Measurements from ENCODE around the gene DPPA2.
"Not testable (repeated sequence)": the region's sequence is repeated elsewhere in the genome, so short reads cannot be mapped to it uniquely, and the experiment has no call there.

DPPA2 gene, protein sequence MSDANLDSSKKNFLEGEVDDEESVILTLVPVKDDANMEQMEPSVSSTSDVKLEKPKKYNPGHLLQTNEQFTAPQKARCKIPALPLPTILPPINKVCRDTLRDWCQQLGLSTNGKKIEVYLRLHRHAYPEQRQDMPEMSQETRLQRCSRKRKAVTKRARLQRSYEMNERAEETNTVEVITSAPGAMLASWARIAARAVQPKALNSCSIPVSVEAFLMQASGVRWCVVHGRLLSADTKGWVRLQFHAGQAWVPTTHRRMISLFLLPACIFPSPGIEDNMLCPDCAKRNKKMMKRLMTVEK

DNA sequence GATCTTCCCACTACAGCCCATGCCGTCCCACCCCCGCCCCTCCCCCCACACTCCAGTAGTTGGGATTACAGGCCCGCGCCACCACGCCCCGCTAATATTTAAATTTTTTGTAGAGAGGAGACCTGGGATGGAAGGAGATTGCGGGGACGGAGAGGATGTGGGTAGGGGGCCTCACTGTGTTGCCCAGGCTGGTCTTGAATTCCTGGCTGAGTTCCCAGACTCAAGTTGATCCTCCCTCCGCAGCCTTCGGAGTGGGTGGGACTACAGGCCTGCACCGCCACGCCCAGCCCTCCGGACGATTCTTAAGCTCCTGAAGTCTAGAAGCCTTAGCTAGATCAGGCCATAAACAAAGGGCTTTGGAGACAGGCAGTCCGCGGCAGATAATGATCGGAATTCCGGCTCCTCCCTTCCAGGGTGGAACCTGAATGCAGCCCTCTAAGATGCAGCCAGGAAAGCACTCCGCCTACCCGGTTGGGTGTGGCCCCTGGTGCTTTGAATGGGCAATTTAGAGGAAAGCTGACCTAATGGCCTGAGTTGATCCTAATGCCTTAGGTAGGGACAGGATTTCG lies at the start of gene DPPA2:
TSS of gene DPPA2 (minus strand) at position 356 of the 569 bp plus-strand sequence. CDS start 1,975 bp downstream, outside the sequence.
- no peak for DNase-seq (ENCODE audit: extremely low read depth in 1 of 2, low read depth in 1 of 2)

DNA sequence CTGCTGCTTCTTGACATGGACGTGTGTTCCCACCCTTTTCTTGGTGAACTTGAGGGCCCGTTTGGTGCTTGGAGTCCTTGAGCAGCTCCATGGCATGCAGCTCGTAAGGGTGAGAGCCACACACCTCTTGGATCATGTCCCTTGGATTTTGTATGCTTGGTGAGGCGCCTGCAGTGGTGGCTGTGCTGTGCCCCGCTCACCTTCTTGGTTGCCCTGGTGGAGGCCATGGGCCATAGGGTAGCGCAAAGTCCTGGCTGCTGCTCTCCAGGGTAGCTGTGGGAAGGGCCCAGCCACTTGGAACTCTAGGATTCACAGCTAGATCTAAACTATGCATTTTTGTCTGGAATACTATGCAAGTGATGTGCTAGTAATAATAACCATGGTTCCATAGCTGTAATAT lies 47.8 kb upstream of the DPPA2 start:
- no peak for DNase-seq (ENCODE audit: extremely low read depth in 1 of 2, low read depth in 1 of 2)

DNA sequence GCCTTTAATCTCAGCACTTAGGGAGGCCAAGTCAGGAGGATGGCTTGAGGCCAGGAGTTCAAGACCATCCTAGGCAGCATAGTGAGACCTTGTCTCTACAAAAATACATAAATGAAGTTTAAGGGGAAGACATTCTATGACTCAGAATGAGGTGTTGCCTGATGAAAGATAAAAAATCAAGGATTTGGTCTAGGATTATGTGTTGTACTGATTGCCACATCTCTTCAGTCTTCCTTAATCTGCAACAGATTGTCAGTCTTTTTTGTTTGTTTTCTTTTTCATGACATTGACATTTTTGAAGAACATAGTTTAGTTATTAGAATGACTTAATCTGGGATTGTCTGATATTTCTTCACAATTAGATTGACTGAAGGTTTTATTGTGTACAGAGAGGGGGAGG lies 47.3 kb upstream of the DPPA2 start:
- DNase-seq (ENCODE audit: extremely low read depth in 1 of 2, low read depth in 1 of 2), result no peak

DNA sequence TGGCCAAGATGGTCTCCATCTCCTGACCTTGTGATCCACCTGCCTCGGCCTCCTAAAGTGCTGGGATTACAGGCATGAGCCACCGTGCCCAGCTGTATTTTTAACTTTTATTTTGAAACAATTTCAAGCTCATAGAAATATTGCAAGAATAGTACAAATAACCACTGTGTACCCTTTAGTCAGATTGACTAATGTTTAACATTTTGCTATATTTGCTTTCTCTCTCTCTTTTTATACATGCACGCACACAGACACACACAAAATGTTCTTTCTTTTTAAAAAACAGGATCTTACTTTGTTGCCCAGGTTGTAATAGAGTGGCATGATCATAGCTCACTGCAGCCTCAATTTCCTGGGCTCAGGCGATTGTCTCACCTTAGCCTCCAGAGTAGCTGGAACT lies 46.5 kb upstream of the DPPA2 start:
- DNase-seq (ENCODE audit: extremely low read depth in 1 of 2, low read depth in 1 of 2), result no peak

DNA sequence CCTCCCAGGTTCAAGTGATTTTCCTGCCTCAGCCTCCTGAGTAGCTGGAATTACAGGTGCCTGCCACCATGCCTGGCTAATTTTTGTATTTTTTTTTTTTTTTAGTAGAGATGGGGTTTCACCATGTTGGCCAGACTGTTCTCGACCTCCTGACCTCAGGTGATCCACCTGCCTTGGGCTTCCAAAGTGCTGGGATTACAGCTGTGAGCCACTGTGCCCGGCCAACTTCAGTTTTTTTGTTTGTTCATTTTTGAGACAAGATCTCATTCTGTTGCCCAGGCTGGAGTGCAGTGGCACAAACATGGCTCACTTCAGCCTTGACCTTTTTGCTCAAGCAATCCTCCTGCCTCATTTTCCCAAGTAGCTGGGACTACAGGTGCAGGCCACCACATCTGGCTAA lies 42.5 kb upstream of the DPPA2 start:
- not testable (repeated sequence) for DNase-seq (ENCODE audit: extremely low read depth in 1 of 2, low read depth in 1 of 2)

DNA sequence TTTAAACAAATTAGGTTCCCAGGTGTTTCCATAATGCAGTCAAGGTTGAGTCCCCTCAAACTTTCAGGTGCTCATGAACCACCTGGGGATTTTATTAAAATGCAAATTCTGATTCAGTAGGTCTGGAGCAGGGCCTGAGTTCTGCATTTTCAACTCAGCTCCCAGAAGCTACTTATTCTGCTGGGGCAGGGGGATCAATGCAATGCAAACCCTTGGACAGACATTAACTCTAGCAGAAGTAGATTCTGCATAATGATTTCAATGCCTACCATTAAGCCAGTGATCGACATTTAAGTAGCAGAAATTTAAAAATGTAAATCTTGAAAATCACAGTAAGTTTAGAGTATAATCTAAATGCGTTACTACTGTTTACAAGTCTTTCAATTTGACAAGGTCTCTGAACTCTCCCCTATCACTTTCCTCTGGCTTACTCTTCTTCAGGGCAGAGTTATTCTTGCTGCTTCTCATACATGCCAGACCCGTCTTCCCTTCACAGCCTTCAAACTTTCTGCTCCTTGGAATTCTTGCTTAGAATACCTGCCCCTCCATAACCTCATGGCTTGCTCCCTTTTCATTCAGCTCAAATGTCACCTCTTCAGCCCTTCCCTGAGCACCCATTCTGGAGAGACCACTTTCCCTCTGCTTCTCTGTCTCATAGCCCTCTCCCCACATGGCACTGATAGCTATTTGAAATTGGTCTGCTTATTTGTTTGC lies 40.3 kb upstream of the DPPA2 start:
- no peak for DNase-seq (ENCODE audit: extremely low read depth in 1 of 2, low read depth in 1 of 2)

DNA sequence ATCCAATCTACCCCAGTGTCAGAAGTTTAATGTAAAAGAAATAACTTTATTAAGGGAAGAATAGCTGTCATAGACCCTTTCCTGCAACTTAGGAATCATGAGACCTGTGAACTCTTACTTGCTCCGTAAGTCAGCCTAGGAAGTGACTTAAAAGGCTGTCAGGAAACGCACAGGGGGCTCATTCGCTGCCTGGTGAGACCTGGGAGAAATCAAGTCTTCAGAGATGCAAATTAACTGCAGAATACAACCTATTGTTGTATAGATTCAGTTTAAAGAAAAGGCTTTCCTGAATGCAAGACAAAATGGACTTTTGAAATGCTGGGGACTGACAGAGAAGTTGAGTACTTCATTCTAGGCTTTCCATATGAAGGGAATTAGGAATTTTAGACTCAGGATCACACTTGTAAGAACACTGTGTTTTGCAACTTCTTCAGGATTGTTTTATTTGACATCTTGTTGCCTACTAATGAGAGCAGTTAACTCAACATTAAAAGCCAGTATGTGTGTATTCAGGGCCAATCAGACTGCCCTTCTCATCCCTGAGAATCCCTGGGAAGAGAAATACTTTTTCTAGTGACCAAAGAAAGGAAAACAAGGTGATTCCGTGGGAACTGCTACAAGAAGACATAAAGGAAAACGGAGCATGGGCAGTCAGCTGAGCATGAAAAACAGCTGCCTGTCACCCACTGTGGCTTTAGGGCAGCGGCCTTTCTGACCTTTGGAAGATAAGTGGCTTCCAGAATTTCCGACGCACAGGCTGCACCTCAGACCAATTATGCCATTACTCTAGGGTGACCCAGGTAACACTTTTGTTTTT lies 39.5 kb upstream of the DPPA2 start:
- no peak for DNase-seq (ENCODE audit: extremely low read depth in 1 of 2, low read depth in 1 of 2)

DNA sequence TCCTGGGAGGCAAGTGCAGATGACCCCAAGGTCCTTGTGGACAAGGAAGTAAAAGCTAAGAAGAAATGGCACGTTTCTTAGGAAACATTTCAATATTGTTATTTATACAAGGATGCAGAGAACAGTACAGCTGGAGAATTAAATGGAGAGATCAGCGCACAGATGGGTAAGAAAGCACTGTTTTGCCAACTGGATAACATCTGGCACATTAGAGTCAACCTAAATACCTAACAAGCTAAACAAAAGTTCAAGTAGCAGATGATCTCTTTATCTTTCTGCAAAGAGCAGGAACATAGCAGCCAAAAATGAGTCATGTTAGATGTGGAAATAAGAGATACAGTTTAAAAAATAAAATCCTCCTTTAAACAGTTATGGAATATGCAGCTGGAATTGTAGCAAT lies 36.7 kb upstream of the DPPA2 start:
- DNase-seq (ENCODE audit: extremely low read depth in 1 of 2, low read depth in 1 of 2), result no peak

DNA sequence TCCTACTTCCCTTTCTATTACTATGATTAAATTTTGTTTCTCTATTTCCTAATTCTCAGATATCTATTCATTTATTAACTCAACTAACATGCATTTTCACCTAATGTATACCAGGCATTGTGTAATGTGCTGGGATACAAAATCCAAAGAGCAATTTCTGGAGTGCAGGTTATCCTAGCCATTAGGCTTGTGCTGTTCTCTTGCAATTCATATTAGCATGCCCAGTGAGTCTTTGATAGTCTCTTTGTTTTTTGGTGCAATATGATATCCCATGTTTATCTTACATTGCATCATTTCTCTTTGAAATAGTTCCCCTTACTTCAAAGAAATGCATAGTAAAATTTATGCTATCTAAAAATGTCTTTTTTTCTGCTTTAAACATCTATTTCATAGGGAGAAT lies 34.9 kb upstream of the DPPA2 start:
- no peak for DNase-seq (ENCODE audit: extremely low read depth in 1 of 2, low read depth in 1 of 2)

DNA sequence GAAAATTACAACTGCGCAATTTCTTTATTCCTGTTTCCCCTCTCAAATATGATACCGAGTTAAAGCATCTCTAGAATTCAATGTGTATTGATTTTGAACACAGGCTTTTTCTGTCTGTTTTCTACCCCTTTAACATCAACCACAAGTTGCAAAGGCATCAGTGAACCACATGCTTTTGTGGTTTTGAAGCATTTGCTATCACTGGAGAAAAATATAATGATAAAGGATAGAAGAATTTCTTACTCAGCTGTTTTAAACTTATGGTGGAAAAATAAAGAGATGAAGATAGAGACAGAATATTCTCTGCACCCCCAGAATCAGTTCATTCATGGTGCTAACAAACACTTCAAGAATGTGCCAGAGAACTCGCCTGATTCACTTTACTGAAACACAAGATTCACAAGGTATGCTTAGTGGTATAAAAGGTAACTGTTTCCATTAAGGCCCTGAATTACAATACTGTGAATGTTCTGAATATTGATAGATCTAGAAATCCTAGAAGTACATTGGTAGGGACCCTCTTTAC lies 30.5 kb upstream of the DPPA2 start:
- no peak for DNase-seq (ENCODE audit: extremely low read depth in 1 of 2, low read depth in 1 of 2)

DNA sequence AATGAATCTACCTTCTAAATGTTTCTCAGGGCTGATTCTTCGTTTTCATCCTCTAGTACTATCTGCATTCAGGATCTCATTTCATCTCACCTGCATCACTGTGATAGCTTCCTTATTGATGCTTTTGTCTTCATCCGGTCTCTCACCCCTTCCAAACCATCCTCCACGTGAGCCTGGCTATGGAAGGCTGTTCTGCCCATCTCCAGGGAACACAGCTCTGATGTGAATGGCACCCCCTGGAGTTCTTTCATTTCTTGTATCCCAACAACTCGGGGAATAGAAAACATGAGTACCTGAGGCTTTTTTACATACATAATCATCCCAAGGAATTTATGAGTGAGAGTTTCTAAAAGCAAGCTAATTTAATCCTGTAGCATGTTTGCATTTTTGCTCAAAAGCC lies 29.8 kb upstream of the DPPA2 start:
- DNase-seq (ENCODE audit: extremely low read depth in 1 of 2, low read depth in 1 of 2), result no peak

DNA sequence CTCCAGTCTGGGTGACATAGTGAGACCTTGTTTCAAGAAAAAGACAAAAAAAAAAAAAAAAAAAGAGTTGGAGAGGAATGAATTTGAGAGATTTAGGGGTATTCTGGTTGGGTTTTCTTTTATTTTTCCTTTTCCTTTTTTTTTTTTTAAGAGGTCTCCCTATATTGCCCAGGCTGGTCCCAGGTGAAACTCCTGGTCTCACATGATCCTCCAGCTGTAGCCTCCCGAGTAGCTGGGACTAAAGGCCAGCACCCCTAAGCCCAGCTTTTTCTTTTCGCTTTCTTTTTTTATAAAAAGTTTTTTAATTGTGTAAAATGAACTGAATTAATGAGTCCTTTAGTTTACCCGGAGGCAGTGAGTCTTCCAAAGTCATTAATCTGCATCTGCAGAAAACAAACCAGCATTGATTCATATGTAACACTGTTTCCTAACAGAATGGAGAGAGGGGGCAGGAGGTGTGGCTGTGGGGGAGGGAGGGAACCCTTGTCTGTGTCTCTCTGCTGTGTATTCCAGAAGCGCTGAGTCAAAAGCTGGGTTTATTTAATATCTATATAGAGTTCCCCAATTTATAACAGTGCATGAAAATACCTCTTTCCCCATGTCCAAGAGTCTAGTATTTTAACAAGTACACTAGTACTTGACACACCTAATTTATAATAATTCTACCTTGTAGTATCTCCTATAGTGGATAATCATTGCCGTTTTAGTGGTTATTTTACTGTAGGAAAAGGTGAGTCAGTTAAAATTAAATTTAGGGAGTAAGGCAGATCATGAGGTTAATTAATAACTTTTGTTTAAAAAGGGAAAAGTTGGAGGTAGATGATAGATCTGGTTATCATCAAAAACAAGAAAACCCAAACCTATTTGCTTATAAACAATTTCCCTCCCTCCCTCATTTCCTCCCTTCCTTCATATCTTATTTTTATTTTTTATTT lies 23.7 kb upstream of the DPPA2 start:
- no peak for DNase-seq (ENCODE audit: extremely low read depth in 1 of 2, low read depth in 1 of 2)

DNA sequence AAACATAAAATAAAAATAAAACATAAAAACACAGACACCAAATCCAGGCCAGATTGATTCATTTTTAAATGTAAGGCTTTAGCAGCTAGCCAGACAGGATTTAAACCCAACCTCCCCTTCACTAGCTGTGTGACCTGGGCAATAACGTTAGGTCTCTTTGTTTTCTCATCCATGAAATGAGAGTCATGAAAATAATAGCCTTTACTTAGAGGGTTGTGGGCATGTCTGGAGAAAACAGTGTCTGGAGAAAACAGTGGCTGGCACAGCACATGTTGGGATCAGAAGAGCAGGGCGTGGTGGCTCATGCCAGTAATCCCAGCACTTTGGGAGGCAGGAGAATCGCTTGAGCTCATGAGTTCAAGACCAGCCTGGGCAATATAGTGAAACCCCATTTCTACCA lies 22.9 kb upstream of the DPPA2 start:
- DNase-seq (ENCODE audit: extremely low read depth in 1 of 2, low read depth in 1 of 2), result no peak

DNA sequence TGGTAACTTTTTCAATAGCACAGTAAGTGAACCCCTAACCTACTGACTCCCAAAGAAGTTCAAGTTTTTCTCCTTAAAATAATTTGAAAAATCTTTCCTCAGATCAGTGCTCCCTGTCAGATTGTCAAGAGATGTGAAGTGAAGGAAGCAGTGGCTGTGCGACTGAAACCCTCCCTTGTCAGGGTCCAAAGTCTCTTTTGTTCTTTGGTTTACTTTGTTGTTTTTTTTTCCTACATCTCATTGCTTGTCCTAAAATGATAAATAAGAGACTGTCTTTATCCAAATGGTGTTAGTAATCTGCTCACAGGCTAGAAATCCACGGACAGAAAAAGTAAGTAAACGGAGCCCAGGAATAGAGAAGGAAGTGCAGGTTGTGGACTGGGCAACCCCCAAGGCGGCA lies 22.0 kb upstream of the DPPA2 start:
- DNase-seq (ENCODE audit: extremely low read depth in 1 of 2, low read depth in 1 of 2), result no peak

DNA sequence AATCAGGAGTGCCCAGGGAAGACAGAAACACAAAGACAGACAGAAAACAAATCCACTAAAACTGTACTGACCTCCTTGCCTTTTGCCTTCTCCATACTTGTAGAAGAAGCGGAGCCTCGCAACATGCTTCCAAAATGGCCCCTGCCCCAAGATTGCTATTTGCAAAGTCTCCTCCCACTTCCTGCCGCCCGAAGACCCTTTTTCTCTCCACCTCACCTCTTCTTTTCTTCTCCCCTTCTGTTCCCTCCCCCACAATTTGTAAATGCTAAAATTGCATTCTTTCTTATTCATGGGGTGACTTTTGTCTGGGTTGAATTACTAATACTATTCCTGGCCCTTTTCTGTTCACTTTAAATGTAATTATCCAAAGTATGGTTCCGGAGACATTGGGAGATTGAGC lies 21.1 kb upstream of the DPPA2 start, which contains the start of gene DPPA4:
TSS of gene DPPA4 (minus strand) at position 154 of the 400 bp plus-strand sequence. CDS start at position 125, 29 bp downstream.
- DNase-seq (ENCODE audit: extremely low read depth in 1 of 2, low read depth in 1 of 2), result no peak

DNA sequence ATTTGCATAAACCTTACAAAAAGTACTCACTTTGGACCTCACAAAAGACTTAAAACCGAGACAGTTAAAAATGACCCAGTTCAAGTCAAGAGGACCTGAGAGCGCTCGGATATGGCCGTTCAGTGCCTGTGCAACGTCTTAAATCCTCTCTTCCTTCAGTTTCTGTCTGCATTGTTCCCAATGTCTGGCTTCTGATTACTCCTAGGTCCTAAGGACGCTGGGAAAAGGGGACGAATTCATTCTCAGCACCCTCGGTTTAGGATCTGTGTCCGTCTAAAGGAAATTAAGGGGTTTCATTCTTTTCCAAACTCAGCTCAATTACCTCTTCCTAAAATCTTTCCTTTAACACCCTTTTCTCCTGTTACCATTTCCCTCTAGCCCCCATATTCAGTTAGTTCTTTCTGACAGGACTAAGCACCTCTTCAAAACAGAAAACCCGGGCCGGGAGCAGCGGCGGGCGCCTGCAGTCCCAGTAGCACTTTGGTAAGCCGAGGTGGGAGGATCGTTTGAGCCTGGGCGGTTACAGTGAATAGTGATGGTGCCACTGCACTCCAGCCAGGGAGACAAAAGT lies 20.1 kb upstream of the DPPA2 start:
- no peak for DNase-seq (ENCODE audit: extremely low read depth in 1 of 2, low read depth in 1 of 2)

DNA sequence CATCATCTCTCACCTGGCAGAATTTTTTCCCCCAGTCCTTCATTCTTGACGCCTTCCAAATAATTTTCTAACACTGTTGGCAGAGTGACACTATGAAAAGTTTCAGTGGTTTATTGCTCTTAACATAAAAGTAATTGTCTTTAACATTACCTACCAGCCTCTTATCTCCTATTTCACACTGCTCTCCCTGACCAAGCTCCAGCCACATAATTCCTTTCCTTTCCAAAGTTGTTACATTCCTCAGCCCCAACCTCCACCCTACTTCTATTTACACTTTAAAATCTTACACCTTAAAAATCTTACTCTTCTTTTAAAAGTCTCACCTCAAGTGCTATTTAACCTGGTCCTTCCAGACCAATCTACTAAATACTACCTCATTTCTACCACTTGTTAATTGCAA lies 18.3 kb upstream of the DPPA2 start:
- no peak for DNase-seq (ENCODE audit: extremely low read depth in 1 of 2, low read depth in 1 of 2)

DNA sequence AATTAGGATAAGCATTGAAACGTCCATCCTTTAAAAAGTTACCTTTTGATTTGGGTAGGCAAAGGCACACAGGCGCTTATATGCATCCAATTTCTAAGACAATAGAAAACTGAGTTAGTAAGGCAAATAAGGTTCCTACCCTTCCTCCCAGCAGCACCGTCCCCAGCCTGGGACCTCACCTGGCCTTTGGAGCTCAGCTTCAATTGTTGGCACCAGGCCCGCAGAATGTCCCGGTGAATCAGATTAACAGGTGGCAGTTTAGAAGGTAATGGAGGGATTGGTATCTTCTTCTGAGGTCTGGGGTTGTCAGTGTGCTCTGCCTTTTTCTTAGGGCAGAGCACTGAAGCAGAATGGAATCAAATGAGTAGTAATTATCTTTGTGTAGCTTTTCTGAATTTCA lies 15.4 kb upstream of the DPPA2 start:
- DNase-seq (ENCODE audit: extremely low read depth in 1 of 2, low read depth in 1 of 2), result no peak

DNA sequence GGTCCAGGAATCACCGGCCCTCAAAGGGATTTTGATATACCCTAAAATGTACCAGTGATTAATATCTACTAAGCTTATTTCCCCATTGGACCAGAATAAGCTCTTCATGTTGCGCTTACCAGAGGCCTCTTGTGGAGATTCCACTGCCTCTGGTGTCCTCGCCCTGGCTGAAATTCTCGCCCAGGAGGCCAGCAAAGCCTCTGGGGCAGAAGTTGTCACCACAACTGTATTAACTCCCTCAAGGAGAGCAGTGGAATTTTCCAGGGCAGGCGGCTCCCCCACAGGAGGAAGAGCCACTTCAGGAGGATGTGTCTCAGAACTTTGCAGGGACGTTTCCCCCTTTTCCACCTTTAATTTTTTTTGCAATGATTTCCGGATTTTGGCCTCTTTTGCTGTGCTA lies 14.1 kb upstream of the DPPA2 start:
- DNase-seq (ENCODE audit: extremely low read depth in 1 of 2, low read depth in 1 of 2), result no peak

DNA sequence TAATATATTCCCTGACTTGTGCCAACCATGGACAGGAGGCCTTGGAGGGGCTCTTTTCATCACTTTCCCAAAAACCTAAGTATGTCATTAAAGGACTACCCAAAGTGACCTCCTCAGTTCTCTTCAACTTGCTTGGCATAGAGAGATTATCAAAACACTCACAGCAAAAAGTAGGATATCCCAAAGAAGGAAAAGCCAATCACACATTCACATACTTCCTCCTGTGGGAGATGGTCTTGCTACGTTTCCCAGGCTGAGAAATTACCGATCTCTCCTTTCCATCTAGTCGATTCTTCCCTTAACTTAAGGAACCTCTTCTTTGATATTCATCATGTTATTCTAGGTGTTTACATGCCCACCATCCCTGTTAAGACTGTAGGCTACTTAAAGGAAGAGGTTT lies 11.9 kb upstream of the DPPA2 start:
- no peak for DNase-seq (ENCODE audit: extremely low read depth in 1 of 2, low read depth in 1 of 2)

Data from stimulated activated CD8-positive, alpha-beta memory T cell treated with anti-CD3 and anti-CD28 coated beads, Interleukin-7, amount 100 ng/mL, for 48 hours (primary cell).